HG02571 (cell line): ENCODE measurements around the gene CASK.

Experiments used
- ATAC-seq: cut with Tn5 transposase; IDR thresholded peaks from one replicate; pipeline ENCODE4 v1.9.1; 2021; ENCODE audit warnings: mild to moderate bottlenecking, moderate library complexity; ENCODE audit not compliant: unreplicated experiment

CASK gene

GRCh38 chrX:41837270-41837944 is 85.9 kb downstream of the CASK start:
- no peak for ATAC-seq

- ATAC-seq, result no peak
These were observed 94.5 kb downstream of the CASK start for GRCh38 chrX:41828826-41829225.

- no peak for ATAC-seq
These were observed 95.5 kb downstream of the CASK start for GRCh38 chrX:41827886-41828285.

- ATAC-seq, result no peak
These were observed 97.6 kb downstream of the CASK start for GRCh38 chrX:41825796-41826195.

- ATAC-seq, result no peak
These were observed 98.8 kb downstream of the CASK start for GRCh38 chrX:41824551-41824950.

GRCh38 chrX:41823402-41823801 is 100.0 kb downstream of the CASK start:
- no peak for ATAC-seq

- no peak for ATAC-seq
These were observed 100.5 kb downstream of the CASK start for GRCh38 chrX:41822892-41823291.

GRCh38 chrX:41808047-41808446 is 115.3 kb downstream of the CASK start:
- ATAC-seq, result no peak

GRCh38 chrX:41802958-41803357 is 120.4 kb downstream of the CASK start:
- ATAC-seq, result no peak

- no peak for ATAC-seq
These were observed 123.7 kb downstream of the CASK start for GRCh38 chrX:41799661-41800060.

- no peak for ATAC-seq
These were observed 126.8 kb downstream of the CASK start for GRCh38 chrX:41796577-41796976.

- ATAC-seq, result no peak
These were observed 127.3 kb downstream of the CASK start for GRCh38 chrX:41796046-41796445.

GRCh38 chrX:41789374-41789773 is 134.0 kb downstream of the CASK start:
- no peak for ATAC-seq

- no peak for ATAC-seq
These were observed 137.7 kb downstream of the CASK start for GRCh38 chrX:41785685-41786084.

GRCh38 chrX:41781500-41781899 is 141.9 kb downstream of the CASK start:
- ATAC-seq, result peak; percentile 50

- no peak for ATAC-seq
These were observed 143.4 kb downstream of the CASK start for GRCh38 chrX:41779941-41780340.

- ATAC-seq, result no peak
These were observed 144.3 kb downstream of the CASK start for GRCh38 chrX:41779030-41779564.

GRCh38 chrX:41761702-41762101 is 161.7 kb downstream of the CASK start:
- ATAC-seq, result no peak

GRCh38 chrX:41761169-41761568 is 162.2 kb downstream of the CASK start:
- no peak for ATAC-seq

GRCh38 chrX:41759817-41760216 is 163.5 kb downstream of the CASK start:
- no peak for ATAC-seq

- no peak for ATAC-seq
These were observed 165.0 kb downstream of the CASK start for GRCh38 chrX:41758401-41758800.

GRCh38 chrX:41750716-41751115 is 172.6 kb downstream of the CASK start:
- no peak for ATAC-seq

- no peak for ATAC-seq
These were observed 183.5 kb downstream of the CASK start for GRCh38 chrX:41739871-41740270.
